SH-SY5Y (cell line): Measurements from ENCODE around the gene CYBRD1.

Experiments
- GATA2 ChIP-seq: IDR thresholded peaks from 2 replicates; pipeline ENCODE4 v1.6.1; 2011; ENCODE audit warnings: mild to moderate bottlenecking, low read depth, low read length
- GATA3 ChIP-seq: IDR thresholded peaks from 2 replicates; pipeline ENCODE4 v1.6.1; 2011; ENCODE audit warnings: low read depth, mild to moderate bottlenecking, low read length, moderate library complexity

GRCh38 chr2:171563301-171563700 lies 41.0 kb downstream of the CYBRD1 start:
- TF ChIP-seq GATA2 (no peak), GATA3 (no peak)
